CD4-positive, alpha-beta T cell treated with Interleukin-6 for 4 hours (primary cell): ENCODE measurements around the gene ACP6.
"Not testable (repeated sequence)": the region's sequence is repeated elsewhere in the genome, so short reads cannot be mapped to it uniquely, and the experiment has no call there.

ENCODE experiments used
- DNase-seq: peaks from one replicate; pipeline ENCODE4 v3.0.0-alpha.2; 2020; ENCODE audit warnings: mixed read lengths

ACP6 gene

GRCh38 chr1:147670319-147671001, at the start of gene ACP6:
TSS of gene ACP6 (minus strand) at chr1:147670524. CDS start at chr1:147670048, 476 bp downstream.
- peak; percentile 91 for DNase-seq

- DNase-seq = no peak
Observed at GRCh38 chr1:147719711-147720225, 49.4 kb upstream of the ACP6 start.

GRCh38 chr1:147719029-147719698, 48.8 kb upstream of the ACP6 start:
- no peak for DNase-seq

- DNase-seq = peak; percentile 21
Observed at GRCh38 chr1:147717706-147718097, 47.4 kb upstream of the ACP6 start.

- DNase-seq = peak; percentile 43
Observed at GRCh38 chr1:147717051-147717705, 46.9 kb upstream of the ACP6 start.

- DNase-seq = no peak
Observed at GRCh38 chr1:147712605-147713004, 42.3 kb upstream of the ACP6 start.

GRCh38 chr1:147700042-147701006, 30.0 kb upstream of the ACP6 start:
- DNase-seq = peak; percentile 64

- DNase-seq = no peak
Observed at GRCh38 chr1:147699686-147700041, 29.3 kb upstream of the ACP6 start.

GRCh38 chr1:147683163-147683763, 12.9 kb upstream of the ACP6 start:
- no peak for DNase-seq

- not testable (repeated sequence) for DNase-seq
Observed at GRCh38 chr1:147680608-147681235, 10.4 kb upstream of the ACP6 start.

- not testable (repeated sequence) for DNase-seq
Observed at GRCh38 chr1:147677681-147678080, 7.4 kb upstream of the ACP6 start.

GRCh38 chr1:147676311-147677085, 6.2 kb upstream of the ACP6 start:
- no peak for DNase-seq

- DNase-seq = no peak
Observed at GRCh38 chr1:147673816-147674215, 3.5 kb upstream of the ACP6 start.

GRCh38 chr1:147673406-147673805, 3.1 kb upstream of the ACP6 start:
- no peak for DNase-seq

GRCh38 chr1:147669469-147670318, 630 bp downstream of the ACP6 start:
- peak; percentile 58 for DNase-seq

- no peak for DNase-seq
Observed at GRCh38 chr1:147665521-147665920, 4.8 kb downstream of the ACP6 start.

- DNase-seq = no peak
Observed at GRCh38 chr1:147664206-147664605, 6.1 kb downstream of the ACP6 start.

GRCh38 chr1:147654511-147654910, 15.8 kb downstream of the ACP6 start:
- no peak for DNase-seq

- no peak for DNase-seq
Observed at GRCh38 chr1:147652306-147652705, 18.0 kb downstream of the ACP6 start.

GRCh38 chr1:147651466-147651865, 18.9 kb downstream of the ACP6 start:
- DNase-seq = no peak
